KG1 (cell line): ENCODE measurements around the gene WTAP.
A peak's percentile ranks its signal among the peaks of the same experiment; 100 is the strongest.
"Not testable (repeated sequence)": the region's sequence is repeated elsewhere in the genome, so short reads cannot be mapped to it uniquely, and the experiment has no call there.

Source experiments
- DNase-seq: peaks from one replicate; lab custom pipeline; 2025; lab: John Stamatoyannopoulos, UW

Gene WTAP

DNA sequence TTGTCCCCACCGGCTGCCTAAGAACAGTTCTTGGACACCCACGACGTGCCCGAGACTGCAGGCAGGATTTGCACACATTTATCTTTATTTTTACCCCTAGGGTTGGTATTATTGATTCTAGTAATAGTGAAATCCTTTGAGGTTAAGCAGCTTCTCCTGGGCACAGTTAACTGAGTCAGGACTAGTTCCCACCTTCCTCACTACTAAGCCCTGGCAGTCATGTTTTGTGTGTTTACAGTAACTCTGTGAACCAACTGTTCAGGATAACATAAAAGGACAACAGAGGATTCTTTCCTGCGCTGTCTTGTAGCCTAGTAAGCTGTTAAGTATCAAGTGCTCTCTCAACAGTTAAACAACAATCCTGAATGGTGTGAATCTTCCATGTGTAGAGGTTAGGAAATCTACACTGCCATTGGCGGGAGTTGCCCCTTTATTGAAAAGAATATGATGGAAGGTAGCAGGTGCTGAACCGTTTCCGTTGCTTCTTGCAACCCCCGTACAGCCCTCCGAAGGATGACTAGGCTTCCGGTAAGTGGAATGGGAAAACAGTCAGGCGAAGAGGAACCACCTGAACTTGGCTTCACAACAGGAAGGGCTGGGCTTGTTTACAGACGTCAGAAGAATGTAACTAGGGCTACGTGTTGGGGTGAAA is 33.3 kb upstream of the WTAP start:
- DNase-seq, result no peak

DNA sequence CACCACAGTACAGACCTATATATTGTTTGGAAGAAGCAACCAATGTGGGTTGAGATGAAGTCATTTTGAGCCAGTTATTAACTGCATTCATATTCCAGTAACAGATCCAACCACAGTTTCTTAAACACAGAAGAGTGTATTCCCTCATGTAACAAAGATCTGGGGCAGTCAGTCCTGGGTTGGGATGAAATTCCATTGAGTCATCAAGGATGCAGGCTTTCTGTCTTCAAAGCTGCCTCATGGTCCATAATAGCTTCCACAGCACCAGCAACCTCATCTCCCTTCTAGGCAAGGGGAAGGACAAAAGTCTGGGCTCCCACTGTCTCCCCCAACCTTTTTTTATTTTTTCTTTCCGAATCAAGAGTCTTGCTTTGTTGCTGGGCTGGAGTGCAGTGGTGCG is 31.3 kb upstream of the WTAP start:
- no peak for DNase-seq

DNA sequence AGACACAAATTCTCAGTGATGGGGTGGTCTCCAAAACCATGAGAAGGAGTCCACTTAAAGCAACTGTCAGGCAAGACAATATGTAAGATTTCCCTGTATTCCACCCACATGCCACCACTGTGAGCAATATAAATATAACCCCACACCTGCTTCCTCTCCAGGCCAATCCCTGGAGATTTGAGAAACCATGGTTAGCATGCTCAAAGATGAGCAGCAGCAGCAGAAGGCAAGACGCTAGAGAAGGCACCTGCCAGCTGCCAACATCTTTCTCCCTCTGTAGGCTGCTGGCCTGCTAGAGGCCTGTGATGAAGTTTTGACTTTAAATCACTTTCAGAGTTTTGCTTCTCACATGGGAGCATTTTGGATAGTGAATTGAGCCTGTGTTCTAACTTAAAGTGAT is 26.3 kb upstream of the WTAP start:
- DNase-seq, result no peak

DNA sequence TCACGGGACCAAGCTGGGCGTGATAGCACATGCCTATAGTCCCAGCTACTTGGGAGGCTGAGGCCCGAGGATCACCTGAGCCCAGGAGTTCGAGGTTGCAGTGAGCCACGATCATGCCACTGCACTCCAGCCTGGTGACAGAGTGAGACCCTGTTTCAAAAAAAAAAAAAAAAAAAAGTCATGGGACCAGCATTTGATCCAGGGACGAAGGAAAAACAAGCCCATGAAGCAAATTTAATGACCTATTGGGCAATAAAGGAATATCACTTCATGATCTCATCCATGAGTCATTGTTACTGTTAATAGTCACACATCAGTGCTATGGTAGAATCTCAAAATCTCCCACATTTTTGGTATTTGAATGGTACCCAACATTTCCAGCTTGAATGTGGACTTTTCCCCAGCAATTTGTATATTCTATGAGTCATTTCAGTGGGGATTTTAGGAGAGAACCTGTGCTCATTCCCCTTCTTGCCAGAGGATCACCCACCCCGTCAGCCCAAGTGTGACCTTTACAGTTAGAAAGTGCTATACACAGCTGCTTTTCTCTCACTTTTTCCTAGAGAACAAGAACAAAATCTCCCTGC is 25.8 kb upstream of the WTAP start:
- no peak for DNase-seq

DNA sequence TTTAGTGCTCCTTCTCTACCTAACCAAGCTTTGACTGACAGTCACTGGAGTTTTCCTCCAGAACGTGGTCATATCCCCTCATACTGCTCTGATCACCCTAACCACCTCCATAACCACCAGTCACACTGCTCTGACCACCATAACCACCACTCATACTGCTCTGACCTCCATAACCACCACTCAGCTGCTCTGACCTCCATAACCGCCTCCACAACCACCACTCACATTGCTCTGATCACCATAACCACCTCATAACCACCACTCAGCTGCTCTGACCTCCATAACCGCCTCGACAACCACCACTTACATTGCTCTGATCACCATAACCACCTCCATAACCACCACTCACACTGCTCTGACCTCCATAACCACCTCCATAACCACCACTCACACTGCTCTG is 16.7 kb upstream of the WTAP start:
- DNase-seq, result not testable (repeated sequence)

DNA sequence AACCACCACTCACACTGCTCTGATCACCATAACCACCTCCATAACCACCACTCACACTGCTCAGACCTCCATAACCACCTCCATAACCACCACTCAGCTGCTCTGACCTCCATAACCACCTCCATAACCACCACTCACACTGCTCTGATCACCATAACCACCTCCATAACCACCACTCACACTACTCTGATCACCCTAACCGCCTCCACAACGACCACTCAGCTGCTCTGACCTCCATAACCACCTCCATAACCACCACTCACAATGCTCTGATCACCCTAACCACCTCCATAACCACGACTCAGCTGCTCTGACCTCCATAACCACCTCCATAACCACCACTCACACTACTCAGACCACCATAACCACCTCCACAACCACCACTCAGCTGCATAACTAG is 14.9 kb upstream of the WTAP start:
- DNase-seq, result not testable (repeated sequence)

DNA sequence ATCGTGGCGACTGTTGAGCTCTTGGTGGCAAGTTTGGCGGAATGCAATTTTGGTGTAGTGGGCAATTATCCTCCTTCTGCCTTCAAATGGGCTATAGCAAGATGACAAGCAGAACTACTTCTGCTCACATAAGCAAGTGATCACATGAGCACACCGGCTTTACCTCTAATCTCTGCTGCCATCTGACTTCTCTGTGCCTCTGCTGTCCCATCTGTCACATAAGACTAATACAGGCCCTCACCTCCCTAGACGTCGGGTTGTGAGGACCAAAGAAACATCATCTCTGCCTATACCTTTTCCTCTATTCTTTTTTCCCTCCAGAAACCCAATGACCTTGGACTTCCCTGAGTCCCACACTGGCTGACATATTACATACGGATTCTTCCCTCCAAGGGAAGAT is 13.3 kb upstream of the WTAP start:
- no peak for DNase-seq

DNA sequence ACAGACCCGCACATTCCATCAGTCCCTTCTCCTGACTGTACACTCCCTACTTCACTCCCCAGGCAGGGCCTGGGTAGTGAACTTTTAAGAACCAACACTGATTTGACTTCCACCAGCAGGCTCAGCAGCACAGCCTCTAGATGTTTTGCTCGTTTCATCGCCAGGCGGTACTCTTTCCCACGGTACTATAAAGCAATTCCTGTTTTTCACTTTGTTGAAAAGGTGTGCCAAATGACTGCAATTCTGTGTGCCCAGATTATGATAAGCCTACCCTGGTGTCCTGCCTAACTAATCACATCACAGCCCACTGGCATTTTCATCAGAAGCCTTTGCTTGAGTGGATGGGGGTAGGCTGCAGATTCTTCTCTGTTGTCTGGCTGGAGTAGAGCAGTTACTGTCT is 12.9 kb upstream of the WTAP start:
- DNase-seq, result no peak

DNA sequence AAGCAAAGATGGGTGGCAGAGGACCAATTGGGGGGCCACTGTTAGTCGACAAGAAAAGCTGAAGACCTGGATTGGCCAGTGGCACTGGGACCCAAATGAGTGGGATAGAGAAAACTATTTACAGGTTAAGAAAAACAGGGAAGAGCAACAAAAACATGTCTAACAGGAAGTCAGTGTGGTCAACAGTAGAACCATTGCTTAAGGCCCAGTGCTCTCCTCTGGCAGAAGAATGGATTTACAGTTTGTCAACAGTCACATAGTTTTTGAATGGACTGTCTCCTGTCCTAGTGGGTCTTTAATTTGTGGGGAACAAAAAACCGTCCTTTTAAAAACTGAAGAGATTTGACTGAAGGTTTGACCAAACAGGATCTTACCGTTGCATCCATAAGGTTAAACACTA is 12.1 kb upstream of the WTAP start:
- no peak for DNase-seq

DNA sequence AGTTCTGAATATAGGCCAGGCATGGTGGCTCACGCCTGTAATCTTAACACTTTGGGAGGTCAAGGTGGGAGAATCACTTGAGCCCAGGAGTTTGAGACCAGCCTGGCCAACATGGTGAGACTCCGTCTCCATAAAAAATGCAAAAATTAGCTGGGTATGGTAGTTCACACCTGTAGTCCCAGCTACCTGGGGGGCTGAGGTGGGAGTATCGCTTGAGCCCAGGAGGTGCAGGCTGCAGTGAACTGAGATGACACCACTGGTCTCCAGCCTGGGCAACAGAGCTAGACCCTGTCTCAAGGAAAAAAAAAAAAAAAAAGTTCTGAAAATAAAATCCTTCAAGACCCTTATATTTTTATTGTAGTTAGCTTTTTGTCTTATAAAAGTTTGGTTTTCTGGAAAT is 11.7 kb upstream of the WTAP start:
- no peak for DNase-seq

DNA sequence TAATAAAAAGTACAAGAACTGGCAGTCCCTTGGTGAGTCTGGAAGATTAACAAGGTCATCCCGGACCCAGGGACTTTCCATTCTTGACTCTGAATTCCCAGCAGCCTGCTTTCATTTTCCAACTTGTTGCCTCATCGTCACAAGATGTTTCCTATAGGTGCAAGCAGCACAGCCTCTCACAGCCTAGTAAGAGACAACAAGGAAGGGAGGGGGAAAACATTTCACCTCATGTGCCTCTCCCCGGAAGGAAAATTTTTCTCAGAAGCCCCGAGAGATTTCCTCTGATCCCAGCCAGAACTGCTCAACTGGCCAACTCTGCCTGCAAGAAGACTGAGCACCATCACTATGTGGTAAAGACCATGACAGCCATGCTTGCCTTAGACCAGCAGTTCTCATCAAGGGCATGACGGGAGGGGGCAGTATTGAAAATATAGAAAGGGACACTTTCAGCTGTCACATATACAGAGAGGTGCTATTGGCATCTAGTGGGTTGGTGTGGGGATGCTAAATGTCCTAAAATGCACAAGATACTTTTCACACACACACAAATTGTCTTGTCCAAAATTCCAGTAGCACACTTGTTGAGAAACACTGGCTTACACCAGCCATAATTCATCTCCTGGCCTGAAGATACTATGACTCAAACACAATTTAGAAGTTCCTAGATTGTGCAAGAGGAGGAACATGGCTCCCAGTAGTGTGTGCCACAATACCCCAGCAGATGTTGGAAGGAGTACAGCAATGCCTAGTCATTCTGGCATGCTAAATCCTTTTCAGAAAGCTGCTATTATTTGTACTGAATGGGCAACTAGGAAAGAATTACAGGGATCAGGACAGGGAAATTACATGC is 10.8 kb upstream of the WTAP start:
- DNase-seq, result no peak

DNA sequence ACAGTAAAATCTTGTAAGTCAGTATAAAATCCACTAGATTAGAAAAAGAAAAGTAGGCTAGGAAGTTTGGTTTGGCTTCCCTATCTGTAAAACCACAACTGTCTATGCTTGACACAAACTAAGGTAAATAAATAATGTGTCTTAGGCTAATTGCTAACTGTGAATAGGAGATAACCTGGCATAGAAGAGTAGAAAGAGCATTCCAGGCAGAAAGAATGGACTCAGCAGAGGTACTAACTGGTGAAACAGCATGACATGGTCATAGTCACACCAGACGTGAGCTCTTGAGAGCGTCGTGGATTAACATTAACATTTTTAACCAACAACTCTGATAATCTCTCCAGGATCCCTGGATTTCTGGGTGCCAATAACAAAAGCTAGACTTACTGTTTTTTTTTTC is 8.7 kb upstream of the WTAP start:
- DNase-seq, result no peak

DNA sequence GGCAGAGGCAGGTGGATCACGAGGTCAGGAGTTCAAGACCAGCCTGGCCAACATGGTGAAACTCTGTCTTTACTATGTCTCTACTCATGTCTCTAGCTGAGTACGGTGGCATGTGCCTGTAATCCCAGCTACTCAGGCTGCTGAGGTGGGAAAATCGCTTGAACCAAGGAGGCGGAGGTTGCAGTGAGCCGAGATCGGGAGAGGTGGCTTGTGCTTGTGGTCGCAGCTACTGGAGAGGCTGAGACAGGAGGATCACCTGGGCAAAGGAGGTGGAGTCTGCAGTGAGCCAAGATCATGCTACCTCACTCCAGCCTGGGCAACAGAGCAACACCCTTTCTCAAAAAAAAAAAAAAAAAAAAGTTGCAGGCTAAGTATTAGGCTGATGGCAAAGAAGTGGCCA is 8.0 kb upstream of the WTAP start:
- DNase-seq, result no peak

DNA sequence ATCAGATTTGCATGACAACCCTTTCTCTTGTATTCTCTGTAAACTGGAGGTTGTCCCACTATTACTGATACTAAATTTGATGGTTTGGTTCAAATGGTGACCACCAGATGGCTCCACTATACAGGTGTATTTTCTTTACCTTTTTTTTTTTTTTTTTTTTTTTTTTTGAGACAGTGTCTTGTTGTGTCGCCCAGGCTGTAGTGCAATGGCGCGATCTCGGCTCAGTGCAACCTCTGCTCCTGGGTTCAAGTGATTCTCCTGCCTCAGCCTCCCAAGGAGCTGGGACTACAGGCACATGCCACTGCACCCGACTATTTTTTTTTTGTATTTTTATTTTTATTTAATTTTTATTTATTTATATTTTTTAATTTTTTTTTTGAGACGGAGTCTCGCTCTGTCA is 6.6 kb upstream of the WTAP start:
- DNase-seq, result no peak

DNA sequence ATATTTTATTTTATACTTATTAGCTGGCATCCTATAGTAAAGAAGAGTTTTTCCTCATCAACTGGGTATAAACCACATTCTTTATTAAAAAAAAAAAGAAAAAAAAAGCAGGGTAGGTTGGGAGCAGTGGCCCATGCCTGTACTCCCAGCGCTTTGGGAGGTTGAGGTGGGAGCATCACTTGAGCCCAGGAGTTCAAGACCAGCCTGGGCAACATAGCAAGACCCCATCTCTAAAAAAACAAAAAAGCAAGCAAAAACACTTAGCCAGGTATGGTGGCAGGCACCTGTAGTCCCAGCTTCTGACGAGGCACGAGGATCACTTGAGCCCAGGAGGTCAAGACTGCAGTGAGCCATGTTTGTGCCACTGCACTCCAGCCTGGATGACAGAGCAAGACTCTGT is 5.3 kb upstream of the WTAP start:
- not testable (repeated sequence) for DNase-seq

DNA sequence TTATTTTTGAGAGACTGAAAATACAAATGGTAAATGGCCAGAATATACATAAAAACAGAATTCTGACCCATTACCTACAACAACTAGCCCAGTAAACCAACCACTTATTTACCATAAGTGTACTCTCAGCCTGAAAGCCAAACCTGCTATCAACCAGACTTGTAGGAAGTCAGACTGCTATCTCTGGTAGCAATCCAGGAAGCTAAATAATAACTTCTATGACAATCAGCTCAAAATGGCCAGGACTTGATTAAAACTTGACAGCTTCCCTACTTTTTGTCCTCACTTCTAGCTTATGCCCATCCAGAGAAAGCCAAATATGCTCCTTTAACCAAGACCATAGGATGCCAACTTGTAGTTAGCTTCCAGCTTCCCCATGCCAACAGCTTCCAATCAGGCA is 4.7 kb upstream of the WTAP start:
- DNase-seq, result no peak

DNA sequence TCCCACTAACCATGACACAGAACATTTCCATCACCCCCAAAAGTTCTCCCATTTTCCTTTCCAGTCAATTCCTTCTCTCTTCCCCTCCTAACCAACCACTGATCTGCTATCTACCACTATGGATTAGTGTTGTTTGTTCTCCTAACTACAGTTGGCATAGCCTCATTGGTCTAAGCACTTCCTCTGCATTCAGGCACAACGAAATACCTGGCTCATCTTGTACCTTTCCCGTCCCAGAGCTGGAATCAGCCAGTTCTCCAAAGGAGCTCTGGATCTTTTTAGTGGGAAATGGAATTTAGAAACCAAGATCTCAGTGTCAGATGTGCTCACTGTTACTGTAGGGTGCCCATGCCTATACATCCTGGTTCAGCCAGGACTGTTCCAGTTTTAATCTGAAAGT is 4.0 kb upstream of the WTAP start:
- no peak for DNase-seq

DNA sequence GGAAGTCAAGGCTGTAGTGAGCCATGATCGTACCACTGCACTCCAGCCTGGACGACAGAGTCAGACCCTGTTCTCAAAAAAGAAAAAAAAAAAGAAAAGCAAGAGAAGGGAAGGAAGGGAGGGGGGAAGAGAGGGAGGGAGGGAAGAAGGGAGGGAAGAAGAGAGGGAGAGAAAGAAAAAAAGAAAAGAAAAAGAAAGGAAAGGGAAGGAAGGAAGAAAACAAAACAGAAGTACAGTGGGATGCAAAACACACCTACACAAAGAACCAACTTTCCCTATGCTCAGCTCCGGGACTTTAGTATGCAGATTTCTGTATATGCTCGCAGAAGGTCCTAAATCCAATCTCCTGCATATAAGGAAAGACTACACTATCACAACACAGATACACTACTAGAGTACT is 2.5 kb upstream of the WTAP start:
- no peak for DNase-seq

DNA sequence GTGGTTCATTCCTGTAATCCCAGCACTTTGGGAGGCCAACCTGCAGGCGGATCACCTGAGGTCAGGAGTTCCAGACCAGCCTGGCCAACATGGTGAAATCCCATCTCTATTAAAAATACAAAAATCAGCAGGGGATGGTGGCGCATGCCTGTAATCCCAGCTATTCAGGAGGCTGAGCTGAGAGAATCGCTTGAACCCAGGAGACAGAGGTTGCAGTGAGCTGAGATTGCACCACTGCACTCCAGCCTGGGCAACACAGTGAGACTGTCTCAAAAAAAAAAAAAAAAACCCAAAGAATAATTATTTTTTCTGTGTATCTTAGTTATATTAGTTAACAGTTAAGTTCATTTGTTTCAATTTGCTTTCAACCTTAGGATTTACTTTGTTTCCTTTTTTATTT is 2.1 kb upstream of the WTAP start:
- not testable (repeated sequence) for DNase-seq

DNA sequence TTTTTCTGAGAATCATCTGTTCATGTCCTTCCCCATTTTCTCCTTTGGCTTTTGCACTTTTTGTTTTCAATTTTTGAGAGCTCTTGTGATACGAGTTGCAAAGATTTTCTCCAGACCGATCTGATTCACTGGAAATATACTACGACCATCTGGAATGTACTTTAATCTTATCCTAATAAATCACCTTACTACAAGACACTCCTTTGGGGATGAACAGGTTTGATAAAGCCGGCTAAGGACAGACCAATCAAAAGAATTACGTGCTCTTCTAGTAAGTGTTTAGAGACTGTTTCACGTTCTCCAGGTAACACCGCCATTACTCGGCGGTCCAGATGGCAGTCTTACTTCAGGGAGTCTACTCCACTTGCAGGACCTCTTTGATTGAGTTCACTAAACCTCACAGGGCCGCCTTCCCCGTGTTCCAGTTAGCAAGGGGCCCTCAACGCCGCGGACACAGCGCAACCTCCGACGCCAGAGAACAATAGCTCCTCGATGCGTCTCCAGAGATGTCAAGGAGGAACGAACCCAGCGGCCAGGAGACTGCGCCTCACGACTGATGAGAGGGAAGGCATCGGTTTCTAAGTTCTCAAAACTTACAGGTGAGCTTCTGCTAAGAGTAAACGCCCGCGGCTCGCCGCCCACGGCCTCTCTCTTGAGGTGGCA is 920 bp upstream of the WTAP start:
- peak; percentile 79 for DNase-seq

DNA sequence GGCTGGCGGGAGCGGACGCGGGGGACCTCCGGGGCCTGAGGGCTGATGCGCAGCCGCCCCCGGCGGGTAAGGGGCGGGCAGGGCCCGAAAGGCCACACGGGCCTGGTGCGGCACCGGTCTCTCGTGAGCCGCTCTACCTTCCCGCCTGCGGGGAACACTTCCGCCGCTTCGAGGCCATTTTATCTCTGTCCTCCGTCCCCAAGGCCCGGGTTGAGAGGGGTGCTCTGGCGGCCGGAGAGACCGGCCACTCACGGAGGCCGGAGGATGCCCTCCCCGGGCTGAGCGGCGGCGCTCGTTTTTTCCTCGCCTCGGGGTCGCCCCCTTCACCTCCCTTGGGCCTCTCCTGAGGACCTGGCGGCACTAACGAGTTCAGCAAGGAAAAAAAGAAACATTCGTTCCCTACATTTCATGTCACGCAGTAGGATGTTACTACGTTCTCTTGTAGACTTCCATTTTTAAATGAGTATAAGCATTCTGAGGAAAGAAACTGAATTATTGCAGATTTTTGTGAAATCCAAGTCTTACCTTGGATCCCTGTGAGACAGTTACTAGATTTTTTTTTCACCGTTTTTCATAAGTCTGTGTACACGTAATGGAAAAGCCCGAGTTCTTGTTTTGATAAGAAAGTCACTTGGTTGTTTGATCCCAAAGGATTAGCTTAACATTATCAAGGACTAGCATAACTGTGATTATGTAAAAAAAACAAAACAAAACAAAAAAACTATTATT is 575 bp downstream of the WTAP start:
- peak; percentile 37 for DNase-seq

DNA sequence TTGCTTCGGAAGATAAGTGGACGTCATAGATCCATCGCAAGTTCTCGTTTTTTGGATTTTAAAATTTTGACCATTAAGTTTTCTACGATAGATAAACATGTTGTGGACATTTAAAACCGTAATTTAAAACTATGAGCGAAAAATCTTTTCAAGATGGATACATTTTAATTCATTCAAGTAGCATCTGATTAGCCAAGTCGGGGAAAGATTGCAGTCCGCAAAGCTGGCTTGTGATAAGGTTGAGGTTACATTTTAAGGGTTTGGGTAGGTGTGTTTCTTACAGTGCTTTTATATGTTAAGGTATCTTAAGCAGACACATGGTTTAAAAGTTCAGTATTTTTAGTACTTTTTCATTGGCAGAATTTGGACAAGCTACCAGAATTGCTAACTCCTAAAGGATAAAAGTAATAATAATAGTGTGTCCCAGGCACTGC is 1.2 kb downstream of the WTAP start:
- DNase-seq, result no peak
